HepG2 (cell line): ENCODE data around the gene HAPLN2. TPM values are rescaled to one million over a fixed set of nuclear protein-coding genes. Genes with fewer than 3 reads are reported as not detected.

ENCODE experiments used
- ATAC-seq: fragments of 200-7000 bp; cut with Tn5 transposase; 3 replicates; pipeline ENCODE4 v1.9.1; 2020; ENCODE audit warnings: mild to moderate bottlenecking, moderate library complexity
- BruUV-seq: library from RNA; stranded (reverse); fragments of 400-500 nt; replicated peaks from 2 replicates; lab custom pipeline; 2021; lab: Mats Ljungman, UMichigan
- CTCF ChIA-PET: fragments of 300-600 bp; formaldehyde crosslinking; extraction: SDS; loops from one replicate; lab custom pipeline; 2021; ENCODE audit warnings: low total read pairs, inconsistent platforms, low intra/inter-chr PET ratio; lab: Yijun Ruan, JAX
- POLR2A ChIA-PET: fragments of 350-600 bp; sonication (Branson Sonifier 250); formaldehyde crosslinking; loops from one replicate; lab custom pipeline; 2020; ENCODE audit warnings: antibody characterized with exemption, inconsistent platforms; lab: Yijun Ruan, JAX
- DNase-seq: peaks from one replicate; pipeline ENCODE4 v3.0.0-alpha.2; 2015; ENCODE audit warnings: low spot score
- FAIRE-seq: peaks from 3 replicates; lab custom pipeline; 2011; peaks lifted over from hg19 to GRCh38; lab: Jason Lieb, UNC
- H2AFZ ChIP-seq: one replicate; pipeline ENCODE4 v1.6.1; 2011; ENCODE audit warnings: low read length, inconsistent platforms
- H3K27ac ChIP-seq: fragments of 300-600 bp; 3 replicates; pipeline ENCODE4 v1.8.0; 2011; ENCODE audit warnings: mixed run types, mild to moderate bottlenecking, mixed read lengths, low read length, inconsistent platforms; ENCODE audit not compliant: insufficient read depth; ENCODE audit errors: extremely low read length
- H3K27me3 ChIP-seq, 2 experiments: fragments of 200-600 bp in 1 of 2; 2 replicates in 1 of 2; 3 replicates in 1 of 2; pipeline versions ENCODE4 v1.6.0 to v1.8.0; 2011; ENCODE audit warnings: low read length in 2 of 2, mild to moderate bottlenecking in 2 of 2, moderate library complexity in 2 of 2, inconsistent platforms in 1 of 2; ENCODE audit not compliant: insufficient read depth in 2 of 2, control insufficient read depth in 1 of 2
- H3K36me3 ChIP-seq, 2 experiments: fragments of 200-600 bp in 1 of 2; replicated peaks in 1 of 2; 2 replicates in 1 of 2; 3 replicates in 1 of 2; pipeline versions ENCODE4 v1.5.1 to v1.8.0; 2011; ENCODE audit warnings: low read length in 2 of 2, inconsistent platforms in 1 of 2; ENCODE audit not compliant: insufficient read depth in 2 of 2, control insufficient read depth in 1 of 2
- H3K4me1 ChIP-seq: 2 replicates; pipeline ENCODE4 v1.5.1; 2012; ENCODE audit warnings: low read length, inconsistent platforms; ENCODE audit not compliant: insufficient read depth
- H3K4me2 ChIP-seq: 2 replicates; pipeline ENCODE4 v1.6.0; 2011; ENCODE audit warnings: low read depth, low read length, inconsistent platforms
- H3K4me3 ChIP-seq, 3 experiments: fragments of 200-600 bp in 1 of 3; sonication (generic), shearing (Covaris generic) in 1 of 3; replicated peaks in 1 of 3; 2 replicates each; pipeline ENCODE4 v1.5.1; 2011 to 2016; ENCODE audit warnings: low read length in 3 of 3, inconsistent platforms in 2 of 3, low read depth in 2 of 3, mild to moderate bottlenecking in 2 of 3, control low read depth in 1 of 3, mixed read lengths in 1 of 3; ENCODE audit not compliant: insufficient read depth in 1 of 3
- H3K79me2 ChIP-seq: one replicate; pipeline ENCODE4 v1.6.1; 2011; ENCODE audit warnings: low read length, inconsistent platforms; ENCODE audit not compliant: insufficient read depth
- H3K9ac ChIP-seq: 2 replicates; pipeline ENCODE4 v1.6.0; 2011; ENCODE audit warnings: mild to moderate bottlenecking, low read depth, low read length, inconsistent platforms; ENCODE audit not compliant: insufficient read depth
- H3K9me3 ChIP-seq: 2 replicates; pipeline ENCODE4 v1.5.1; 2012; ENCODE audit warnings: mild to moderate bottlenecking, low read length
- H4K20me1 ChIP-seq: 2 replicates; pipeline ENCODE4 v1.6.0; 2011; ENCODE audit warnings: inconsistent platforms, mild to moderate bottlenecking, low read length, moderate library complexity; ENCODE audit not compliant: insufficient read depth
- ELF1 ChIP-seq: sonication (generic); formaldehyde crosslinking; IDR thresholded peaks from 2 replicates; pipeline ENCODE4 v1.4.0; 2020; ENCODE audit warnings: missing genetic modification reagents
- HMGXB4 ChIP-seq, 2 experiments: sonication (generic) in 1 of 2; formaldehyde crosslinking in 1 of 2; IDR thresholded peaks; 2 replicates each; pipeline versions ENCODE4 v1.4.0 to v1.6.1; 2018 to 2020; ENCODE audit warnings: missing genetic modification reagents in 2 of 2, borderline replicate concordance in 1 of 2, low read depth in 1 of 2, mild to moderate bottlenecking in 1 of 2, missing biosample characterization in 1 of 2
- HNRNPUL1 ChIP-seq: fragments of 200-400 bp; formaldehyde crosslinking; IDR thresholded peaks from 2 replicates; pipeline ENCODE4 v1.6.1; 2017; ENCODE audit warnings: low read depth, mild to moderate bottlenecking, low read length, moderate library complexity
- MYPOP ChIP-seq: sonication (generic); formaldehyde crosslinking; IDR thresholded peaks from 2 replicates; pipeline ENCODE4 v1.8.1; 2023; ENCODE audit warnings: mild to moderate bottlenecking, moderate library complexity, missing genetic modification reagents
- NFATC3 ChIP-seq: sonication (generic); formaldehyde crosslinking; IDR thresholded peaks from 2 replicates; pipeline ENCODE4 v1.5.1; 2020; ENCODE audit warnings: mild to moderate bottlenecking, missing genetic modification reagents
- POLR2G ChIP-seq: fragments of 200-400 bp; formaldehyde crosslinking; IDR thresholded peaks from 2 replicates; pipeline ENCODE4 v1.6.1; 2018; ENCODE audit warnings: mild to moderate bottlenecking, low read depth, low read length, moderate library complexity
- SKIL ChIP-seq: sonication (generic); formaldehyde crosslinking; IDR thresholded peaks from 2 replicates; pipeline ENCODE4 v1.8.0; 2022; ENCODE audit warnings: missing genetic modification reagents, mild to moderate bottlenecking, moderate library complexity, borderline replicate concordance
- SNAPC2 ChIP-seq: sonication (generic); formaldehyde crosslinking; IDR thresholded peaks from 2 replicates; pipeline ENCODE4 v1.8.1; 2022; ENCODE audit warnings: mild to moderate bottlenecking, missing genetic modification reagents
- ZBED4 ChIP-seq: sonication (generic); formaldehyde crosslinking; IDR thresholded peaks from 2 replicates; pipeline ENCODE4 v1.4.0; 2020; ENCODE audit warnings: missing genetic modification reagents, borderline replicate concordance
- ZNF275 ChIP-seq: sonication (generic); formaldehyde crosslinking; IDR thresholded peaks from 2 replicates; pipeline ENCODE4 v1.8.0; 2022; ENCODE audit warnings: missing genetic modification reagents, mild to moderate bottlenecking, inconsistent platforms, borderline replicate concordance
- ZNF382 ChIP-seq: sonication (generic); formaldehyde crosslinking; IDR thresholded peaks from 2 replicates; pipeline ENCODE4 v1.5.0; 2020; ENCODE audit warnings: missing genetic modification reagents, mild to moderate bottlenecking, borderline replicate concordance
- WGBS: methylation state at CpG from one replicate; pipeline ENCODE4 v1.1.6; 2017; ENCODE audit warnings: low lambda C conversion rate; 5-methylcytosine and 5-hydroxymethylcytosine counted together
- in situ Hi-C: cut with HindIII; loops from 2 replicates; pipeline ENCODE4 v1.10.0; 2017; ENCODE audit warnings: low pct_unique_long_range_greater_than_20kb; ENCODE audit not compliant: extremely low pct_ligation_motif_present
- intact Hi-C: fragments of 100-400 bp; cut with micrococcal nuclease; formaldehyde crosslinking; loops from one replicate; pipeline ENCODE4 v1.10.0; 2022; ENCODE audit not compliant: unreplicated experiment
- polyA plus RNA-seq, 8 experiments: library from polyadenylated mRNA; depleted of rRNA in 3 of 8; stranded (reverse) in 7 of 8; unstranded in 1 of 8; fragments of >200 nt; fragmentation: Illumina TruSeq in 4 of 8; extraction: Trizol in 4 of 8; gene quantifications; 2 replicates each; pipeline versions ENCODE4 v1.2.1 to v1.2.3, GENCODE V29; 2011 to 2016; ENCODE audit warnings: low read depth in 4 of 8, missing spikeins in 1 of 8, mixed read lengths in 1 of 8; ENCODE audit not compliant: insufficient read depth in 1 of 8
- total RNA-seq, 5 experiments: library from RNA; depleted of rRNA; stranded (reverse); fragments of >200 nt; fragmentation: Illumina TruSeq; extraction: Trizol; gene quantifications; 2 replicates each; pipeline ENCODE4 v1.2.3, GENCODE V29; 2016; ENCODE audit warnings: low read depth in 1 of 5

The HAPLN2 gene
- total and polyA plus RNA-seq, 2 of the 13 experiments (the other 11 are each of a cell fraction or from before 2014, with no cell fraction given): not detected

- peak overlapping the region; percentile 21; the same call in 1 of the 2 replicates for H3K4me2 ChIP-seq
- no peak for TF ChIP-seq HNRNPUL1
- TF ChIP-seq ZBED4 (CRISPR knock-in tag): no peak
- no peak for TF ChIP-seq HMGXB4 (CRISPR knock-in tag; IDR thresholded peaks at IDR 0.05; ENCODE audit: borderline replicate concordance in 1 of 2, low read depth in 1 of 2)
- TF ChIP-seq ELF1 (CRISPR knock-in tag): no peak
- no peak for TF ChIP-seq SNAPC2 (CRISPR knock-in tag)
- TF ChIP-seq NFATC3 (CRISPR knock-in tag): no peak
- TF ChIP-seq ZNF382 (CRISPR knock-in tag): no peak
- TF ChIP-seq ZNF275 (CRISPR knock-in tag): no peak
- no peak for TF ChIP-seq SKIL (CRISPR knock-in tag)
- TF ChIP-seq POLR2G: no peak
- no peak for TF ChIP-seq MYPOP (CRISPR knock-in tag)
Measured at GRCh38 chr1:156673387-156674121, 54.3 kb downstream of the HAPLN2 start.

More at GRCh38 chr1:156673387-156674121, 54.3 kb downstream of the HAPLN2 start:
- Histone ChIP-seq H3K4me1 (peaks cover 55% of the 10 kb centered on the region), H3K27ac (no peak overlapping the region), H3K27me3 (peaks cover 0 to 4% of the 10 kb centered on the region in 2 experiments; a peak in 4 of 5 replicates), H3K9me3 (no peaks in the 10 kb centered on the region), H3K79me2 (peaks cover 2% of the 10 kb centered on the region), H3K9ac (no peak overlapping the region), H4K20me1 (no peaks in the 10 kb centered on the region), H3K36me3 (no peaks in the 10 kb centered on the region), H2AFZ (no peak overlapping the region), H3K4me3 (no peak overlapping the region)
- ATAC-seq (peak; percentile 63), DNase-seq (peak; percentile 41), FAIRE-seq (peak; percentile 87)
- intact Hi-C loops (no loop called here), in situ Hi-C loops (no loop called here)
- 42% methylated on average over 3 of the region's 8 CpGs for WGBS
- POLR2A ChIA-PET: interaction anchor here (1.0 to 9.1 kb wide), 2 partner anchors 11 to 55 kb away, joined by 3 to 189 read pairs; partner anchors contain the start of genes ISG20L2 and METTL25B
- BruUV-seq: no TSS peak
- CTCF ChIA-PET: interaction anchor here (1.5 kb wide), 1 partner anchor 14 kb away, joined by 4 read pairs; no protein-coding TSS in a partner anchor
